Neural cell (in vitro differentiated cells): ENCODE data around the gene NLGN4Y. TPM values are rescaled to one million over a fixed set of nuclear protein-coding genes. Genes with fewer than 3 reads are reported as not detected.

ENCODE experiments used
- H2AFZ ChIP-seq: fragments of 200-600, 300-800 bp; sonication (generic), shearing (Covaris generic); 2 replicates; pipeline ENCODE4 v1.6.0; 2014; ENCODE audit warnings: low read depth, mild to moderate bottlenecking, antibody characterized with exemption, low read length, moderate library complexity
- H3F3A ChIP-seq: fragments of 200-600 bp; shearing (Covaris generic); 2 replicates; pipeline ENCODE4 v1.6.1; 2016; ENCODE audit warnings: mild to moderate bottlenecking, moderate library complexity, mixed read lengths, antibody characterized with exemption, low read length; ENCODE audit not compliant: insufficient read depth, poor library complexity, severe bottlenecking
- H3K27ac ChIP-seq: fragments of 200-600, 300-800 bp; sonication (generic), shearing (Covaris generic); 2 replicates; pipeline ENCODE4 v1.5.1; 2014; ENCODE audit warnings: mild to moderate bottlenecking, low read length, moderate library complexity
- H3K27me3 ChIP-seq: fragments of 300-800, 200-600 bp; sonication (generic), shearing (Covaris generic); 2 replicates; pipeline ENCODE4 v1.6.0; 2014; ENCODE audit warnings: mild to moderate bottlenecking, low read depth, low read length, moderate library complexity; ENCODE audit not compliant: insufficient read depth
- H3K36me3 ChIP-seq: fragments of 300-800, 200-600 bp; sonication (generic), shearing (Covaris generic); 2 replicates; pipeline ENCODE4 v1.5.1; 2014; ENCODE audit warnings: mild to moderate bottlenecking, antibody characterized with exemption, low read length, moderate library complexity; ENCODE audit not compliant: insufficient read depth
- H3K4me2 ChIP-seq: fragments of 300-800, 200-600 bp; sonication (generic), shearing (Covaris generic); 2 replicates; pipeline ENCODE4 v1.6.0; 2014; ENCODE audit warnings: mild to moderate bottlenecking, low read length
- H3K4me3 ChIP-seq: fragments of 300-800, 200-600 bp; sonication (generic), shearing (Covaris generic); 2 replicates; pipeline ENCODE4 v1.5.1; 2014; ENCODE audit warnings: mild to moderate bottlenecking, low read length, moderate library complexity
- H3K79me2 ChIP-seq: fragments of 200-600 bp; shearing (Covaris generic); replicated peaks from 2 replicates; pipeline ENCODE4 v1.6.0; 2014; ENCODE audit warnings: mild to moderate bottlenecking, low read length, moderate library complexity; ENCODE audit not compliant: insufficient read depth
- H3K9ac ChIP-seq: fragments of 300-800, 200-600 bp; sonication (generic), shearing (Covaris generic); 2 replicates; pipeline ENCODE4 v1.6.1; 2016; ENCODE audit warnings: mild to moderate bottlenecking, low read length, mixed read lengths
- H3K9me2 ChIP-seq: fragments of 200-600 bp; shearing (Covaris generic); 2 replicates; pipeline ENCODE4 v1.6.1; 2016; ENCODE audit warnings: mild to moderate bottlenecking, low read length, mixed read lengths; ENCODE audit not compliant: insufficient read depth
- H3K9me3 ChIP-seq: fragments of 200-600, 300-800 bp; sonication (generic), shearing (Covaris generic); 2 replicates; pipeline ENCODE4 v1.6.1; 2016; ENCODE audit warnings: mild to moderate bottlenecking, mixed run types, low read length, moderate library complexity, mixed read lengths
- H4K20me1 ChIP-seq: fragments of 200-600 bp; shearing (Covaris generic); 2 replicates; pipeline ENCODE4 v1.6.1; 2016; ENCODE audit warnings: mild to moderate bottlenecking, mixed run types; ENCODE audit not compliant: insufficient read depth
- EP300 ChIP-seq: fragments of 450-650 bp; conservative IDR thresholded peaks from 2 replicates; pipeline ENCODE4 v1.6.1; 2014; ENCODE audit warnings: antibody characterized with exemption, mild to moderate bottlenecking, moderate library complexity; ENCODE audit not compliant: poor library complexity, severe bottlenecking
- EZH2 ChIP-seq: fragments of 200-600, 300-800 bp; shearing (Covaris generic), sonication (generic); IDR thresholded peaks from 2 replicates; pipeline ENCODE4 v1.6.1; 2014; ENCODE audit warnings: antibody characterized with exemption, low read length, borderline replicate concordance, mild to moderate bottlenecking; ENCODE audit not compliant: insufficient read depth, poor library complexity, severe bottlenecking
- MXI1 ChIP-seq: fragments of 450-650 bp; conservative IDR thresholded peaks from 2 replicates; pipeline ENCODE4 v1.6.1; 2014; ENCODE audit warnings: antibody characterized with exemption, mild to moderate bottlenecking; ENCODE audit not compliant: poor library complexity, severe bottlenecking
- POLR2AphosphoS5 ChIP-seq: IDR thresholded peaks from 2 replicates; pipeline ENCODE4 v1.6.1; 2012
- RAD21 ChIP-seq: fragments of 450-650 bp; conservative IDR thresholded peaks from 2 replicates; pipeline ENCODE4 v1.6.1; 2014; ENCODE audit warnings: antibody characterized with exemption, mild to moderate bottlenecking, moderate library complexity
- REST ChIP-seq: IDR thresholded peaks from 2 replicates; pipeline ENCODE4 v1.6.1; 2012; ENCODE audit warnings: borderline replicate concordance
- SMC3 ChIP-seq: fragments of 450-650 bp; conservative IDR thresholded peaks from 2 replicates; pipeline ENCODE4 v1.6.1; 2014; ENCODE audit warnings: antibody characterized with exemption, mild to moderate bottlenecking, moderate library complexity; ENCODE audit not compliant: poor library complexity
- TAF1 ChIP-seq: IDR thresholded peaks from 2 replicates; pipeline ENCODE4 v1.6.1; 2012; ENCODE audit warnings: low read depth
- polyA plus RNA-seq: library from polyadenylated mRNA; depleted of rRNA; stranded (reverse); fragments of >200 nt; gene quantifications from 2 replicates; pipeline ENCODE4 v1.2.3, GENCODE V29; 2014
- TF ChIP-seq, protein P1 (sequence below): fragments of 450-650 bp; IDR thresholded peaks from 2 replicates; pipeline ENCODE4 v1.5.1; 2014; ENCODE audit warnings: antibody characterized with exemption, mild to moderate bottlenecking, moderate library complexity; ENCODE audit not compliant: poor library complexity, severe bottlenecking

The NLGN4Y gene
- polyA plus RNA-seq, 1 donor from 2014 or later: 15.2 TPM

DNA sequence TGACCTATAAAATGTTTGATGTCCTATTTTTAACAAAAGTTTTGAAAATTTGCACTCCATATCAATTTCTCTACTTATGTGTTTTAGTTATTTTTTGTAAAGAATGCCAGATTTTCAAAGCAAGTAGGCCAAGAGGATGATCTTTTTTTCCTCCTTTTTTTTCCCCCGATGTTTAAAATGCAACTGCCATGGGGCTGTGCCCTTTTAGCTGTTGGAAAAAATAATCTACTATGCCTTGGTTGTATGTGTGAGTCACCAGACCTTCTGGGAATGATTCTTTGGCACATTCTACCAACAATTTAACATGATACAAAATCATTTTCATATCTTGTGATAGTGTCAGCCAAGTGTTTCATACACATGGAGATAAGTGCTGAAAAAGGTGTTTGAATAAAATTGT, 217.3 kb downstream of the NLGN4Y start:
- no peak overlapping the region for H3K4me2 ChIP-seq
- no peaks in the 10 kb centered on the region for H3F3A ChIP-seq
- H3K36me3 ChIP-seq: no peaks in the 10 kb centered on the region
- H3K79me2 ChIP-seq: no peaks in the 10 kb centered on the region
- H3K27ac ChIP-seq: no peak overlapping the region
- no peaks in the 10 kb centered on the region for H3K9me2 ChIP-seq
- no peaks in the 10 kb centered on the region for H4K20me1 ChIP-seq
- no peak overlapping the region for H3K4me3 ChIP-seq
- H3K27me3 ChIP-seq: no peaks in the 10 kb centered on the region
- TF ChIP-seq TAF1 (no peak), MXI1 (no peak), EP300 (no peak), REST (no peak)
- TF ChIP-seq, protein P1, sequence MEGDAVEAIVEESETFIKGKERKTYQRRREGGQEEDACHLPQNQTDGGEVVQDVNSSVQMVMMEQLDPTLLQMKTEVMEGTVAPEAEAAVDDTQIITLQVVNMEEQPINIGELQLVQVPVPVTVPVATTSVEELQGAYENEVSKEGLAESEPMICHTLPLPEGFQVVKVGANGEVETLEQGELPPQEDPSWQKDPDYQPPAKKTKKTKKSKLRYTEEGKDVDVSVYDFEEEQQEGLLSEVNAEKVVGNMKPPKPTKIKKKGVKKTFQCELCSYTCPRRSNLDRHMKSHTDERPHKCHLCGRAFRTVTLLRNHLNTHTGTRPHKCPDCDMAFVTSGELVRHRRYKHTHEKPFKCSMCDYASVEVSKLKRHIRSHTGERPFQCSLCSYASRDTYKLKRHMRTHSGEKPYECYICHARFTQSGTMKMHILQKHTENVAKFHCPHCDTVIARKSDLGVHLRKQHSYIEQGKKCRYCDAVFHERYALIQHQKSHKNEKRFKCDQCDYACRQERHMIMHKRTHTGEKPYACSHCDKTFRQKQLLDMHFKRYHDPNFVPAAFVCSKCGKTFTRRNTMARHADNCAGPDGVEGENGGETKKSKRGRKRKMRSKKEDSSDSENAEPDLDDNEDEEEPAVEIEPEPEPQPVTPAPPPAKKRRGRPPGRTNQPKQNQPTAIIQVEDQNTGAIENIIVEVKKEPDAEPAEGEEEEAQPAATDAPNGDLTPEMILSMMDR: no peak
- H3K9me3 ChIP-seq: no peaks in the 10 kb centered on the region
- no peak overlapping the region for H2AFZ ChIP-seq
- no peak overlapping the region for H3K9ac ChIP-seq

DNA sequence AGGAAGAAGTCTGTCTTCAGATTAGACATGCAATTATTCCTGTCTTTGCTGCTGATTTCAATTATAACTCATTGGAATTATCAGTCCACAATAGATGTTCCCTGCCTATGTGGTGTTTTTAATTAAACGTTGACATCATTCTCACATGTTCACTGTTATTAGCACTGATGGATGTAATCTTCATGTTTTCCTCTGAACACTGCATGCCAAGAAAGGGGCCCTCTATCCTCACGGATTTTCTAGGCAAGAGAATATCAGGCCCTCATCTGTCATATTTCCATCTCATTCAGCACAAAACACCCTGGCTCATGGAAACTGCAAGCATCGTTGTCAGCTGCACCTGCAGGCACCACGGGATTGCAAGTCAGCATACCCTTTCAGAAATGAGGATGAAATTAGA, 224.0 kb downstream of the NLGN4Y start:
- Histone ChIP-seq H4K20me1 (no peaks in the 10 kb centered on the region), H3K79me2 (no peaks in the 10 kb centered on the region), H3K4me2 (no peak overlapping the region), H3K9me3 (no peaks in the 10 kb centered on the region), H3K9ac (no peak overlapping the region), H3K4me3 (no peak overlapping the region), H3K36me3 (no peaks in the 10 kb centered on the region), H3F3A (no peaks in the 10 kb centered on the region), H3K27ac (peak overlapping the region; percentile 45), H3K27me3 (no peaks in the 10 kb centered on the region), H2AFZ (no peak overlapping the region), H3K9me2 (no peaks in the 10 kb centered on the region)
- TF ChIP-seq, protein P1: no peak
- no peak for TF ChIP-seq EP300
- peak; percentile 30 for TF ChIP-seq POLR2AphosphoS5

GRCh38 chrY:14755571-14755970, 231.2 kb downstream of the NLGN4Y start:
- no peaks in the 10 kb centered on the region for H3K9me2 ChIP-seq
- no peaks in the 10 kb centered on the region for H3K27me3 ChIP-seq
- no peaks in the 10 kb centered on the region for H3K36me3 ChIP-seq
- H3F3A ChIP-seq: no peaks in the 10 kb centered on the region
- H3K79me2 ChIP-seq: no peaks in the 10 kb centered on the region
- no peak overlapping the region for H3K9ac ChIP-seq
- H3K4me3 ChIP-seq: no peak overlapping the region
- H3K27ac ChIP-seq: no peak overlapping the region
- H2AFZ ChIP-seq: no peak overlapping the region
- H4K20me1 ChIP-seq: no peaks in the 10 kb centered on the region
- no peaks in the 10 kb centered on the region for H3K9me3 ChIP-seq
- no peak overlapping the region for H3K4me2 ChIP-seq
- no peak for TF ChIP-seq RAD21
- no peak for TF ChIP-seq TAF1
- TF ChIP-seq EZH2: no peak
- TF ChIP-seq POLR2AphosphoS5: no peak
- TF ChIP-seq MXI1: no peak
- no peak for TF ChIP-seq SMC3
- TF ChIP-seq, protein P1: no peak
- no peak for TF ChIP-seq EP300
